H1 (cell line): ENCODE results near the gene RRM2. TPM values are rescaled to one million over a fixed set of nuclear protein-coding genes. Genes with fewer than 3 reads are reported as not detected.

ENCODE experiments used
- CBX8 ChIP-seq: fragments of 300-800, 300-1000 bp; sonication (generic); IDR thresholded peaks from 2 replicates; pipeline ENCODE4 v1.7.1; 2016; ENCODE audit warnings: low read depth, low read length, borderline replicate concordance
- CTCF ChIP-seq, 3 experiments: IDR thresholded peaks; 1 replicate in 2 of 3; 2 replicates in 1 of 3; pipeline versions ENCODE4 v1.5.1 to v1.6.1; 2011; ENCODE audit warnings: low read length in 3 of 3, mild to moderate bottlenecking in 3 of 3, inconsistent platforms in 2 of 3, low read depth in 1 of 3, moderate library complexity in 1 of 3; ENCODE audit not compliant: insufficient read depth in 1 of 3; ENCODE audit errors: control extremely low read depth in 1 of 3
- RAD21 ChIP-seq, 2 experiments: IDR thresholded peaks in 1 of 2; conservative IDR thresholded peaks in 1 of 2; 2 replicates each; pipeline ENCODE4 v1.6.1; 2011; ENCODE audit warnings: low read depth in 2 of 2, low read length in 2 of 2, improper control_type of control experiment in 1 of 2, inconsistent platforms in 1 of 2, mild to moderate bottlenecking in 1 of 2, moderate library complexity in 1 of 2
- RFX5 ChIP-seq: IDR thresholded peaks from 2 replicates; pipeline ENCODE4 v1.6.1; 2011; ENCODE audit warnings: low read depth, low read length, improper control_type of control experiment, borderline replicate concordance
- SP4 ChIP-seq: IDR thresholded peaks from 2 replicates; pipeline ENCODE4 v1.6.1; 2012; ENCODE audit warnings: low read length, inconsistent platforms
- polyA plus RNA-seq, 7 experiments: library from polyadenylated mRNA; depleted of rRNA in 3 of 7; stranded (reverse) in 5 of 7; unstranded in 2 of 7; fragments of >200 nt in 5 of 7; fragments of 200-250 nt in 2 of 7; gene quantifications; 1 replicate in 5 of 7; 2 replicates in 1 of 7; 4 replicates in 1 of 7; pipeline versions ENCODE4 v1.2.1 to v1.2.3, GENCODE V29; 2011 to 2013; ENCODE audit warnings: missing spikeins in 2 of 7, mixed read lengths in 2 of 7
- total RNA-seq: library from RNA; stranded (reverse); fragmentation: NEBNext Ultra II Directional; extraction: Animal tissue kit (Norgen Biotek cat#: 25700); gene quantifications from 2 replicates; pipeline ENCODE4 v1.2.1, GENCODE V29; 2021

Gene RRM2
- total and polyA plus RNA-seq, 2 of the 8 experiments (the other 6 are each of a cell fraction or from before 2014, with no cell fraction given) = 37.7 to 215 TPM

GRCh38 chr2:10075571-10076209 lies 46.8 kb upstream of the RRM2 start (continued):
- TF ChIP-seq CTCF (IDR thresholded peaks at IDR 0.05; ENCODE audit: control extremely low read depth in 1 of 3, insufficient read depth in 1 of 3, low read depth in 1 of 3, low read length in 3 of 3) (no peak), CBX8 (no peak), RFX5 (no peak), RAD21 (IDR thresholded peaks at IDR 0.05 in 1 of 2, conservative IDR thresholded peaks at IDR 0.05 in 1 of 2; ENCODE audit: low read depth in 2 of 2, low read length in 2 of 2) (no peak), SP4 (no peak)
